Vagina (tissue), 2 donors: ENCODE data around the gene HOXB3.

Experiments used
- POLR2AphosphoS5 ChIP-seq, 2 donors: sonication (generic); formaldehyde crosslinking; IDR thresholded peaks; one replicate each; pipeline ENCODE4 v1.9.0; 2017; ENCODE audit warnings: antibody characterized with exemption in 2 of 2, mild to moderate bottlenecking in 2 of 2, low read depth in 1 of 2; ENCODE audit not compliant: insufficient read depth in 1 of 2
- TF ChIP-seq, protein P1 (sequence below), 3 experiments: fragments of 450-650 bp in 2 of 3; fragments of 200-600 bp in 1 of 3; sonication (generic) in 1 of 3; IDR thresholded peaks; one replicate each; pipeline ENCODE4 v1.5.1; 2017 to 2019; ENCODE audit warnings: antibody characterized with exemption in 3 of 3, mild to moderate bottlenecking in 2 of 3, moderate library complexity in 2 of 3

GRCh38 chr17:48567646-48568354 is 22.2 kb downstream of the HOXB3 start:
- TF ChIP-seq, protein P1, sequence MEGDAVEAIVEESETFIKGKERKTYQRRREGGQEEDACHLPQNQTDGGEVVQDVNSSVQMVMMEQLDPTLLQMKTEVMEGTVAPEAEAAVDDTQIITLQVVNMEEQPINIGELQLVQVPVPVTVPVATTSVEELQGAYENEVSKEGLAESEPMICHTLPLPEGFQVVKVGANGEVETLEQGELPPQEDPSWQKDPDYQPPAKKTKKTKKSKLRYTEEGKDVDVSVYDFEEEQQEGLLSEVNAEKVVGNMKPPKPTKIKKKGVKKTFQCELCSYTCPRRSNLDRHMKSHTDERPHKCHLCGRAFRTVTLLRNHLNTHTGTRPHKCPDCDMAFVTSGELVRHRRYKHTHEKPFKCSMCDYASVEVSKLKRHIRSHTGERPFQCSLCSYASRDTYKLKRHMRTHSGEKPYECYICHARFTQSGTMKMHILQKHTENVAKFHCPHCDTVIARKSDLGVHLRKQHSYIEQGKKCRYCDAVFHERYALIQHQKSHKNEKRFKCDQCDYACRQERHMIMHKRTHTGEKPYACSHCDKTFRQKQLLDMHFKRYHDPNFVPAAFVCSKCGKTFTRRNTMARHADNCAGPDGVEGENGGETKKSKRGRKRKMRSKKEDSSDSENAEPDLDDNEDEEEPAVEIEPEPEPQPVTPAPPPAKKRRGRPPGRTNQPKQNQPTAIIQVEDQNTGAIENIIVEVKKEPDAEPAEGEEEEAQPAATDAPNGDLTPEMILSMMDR (IDR thresholded peaks at IDR 0.05): no peak
- no peak for TF ChIP-seq POLR2AphosphoS5 (IDR thresholded peaks at IDR 0.05; ENCODE audit: insufficient read depth in 1 of 2, low read depth in 1 of 2)
